ENCODE measurements around the gene SPESP1.

DNA sequence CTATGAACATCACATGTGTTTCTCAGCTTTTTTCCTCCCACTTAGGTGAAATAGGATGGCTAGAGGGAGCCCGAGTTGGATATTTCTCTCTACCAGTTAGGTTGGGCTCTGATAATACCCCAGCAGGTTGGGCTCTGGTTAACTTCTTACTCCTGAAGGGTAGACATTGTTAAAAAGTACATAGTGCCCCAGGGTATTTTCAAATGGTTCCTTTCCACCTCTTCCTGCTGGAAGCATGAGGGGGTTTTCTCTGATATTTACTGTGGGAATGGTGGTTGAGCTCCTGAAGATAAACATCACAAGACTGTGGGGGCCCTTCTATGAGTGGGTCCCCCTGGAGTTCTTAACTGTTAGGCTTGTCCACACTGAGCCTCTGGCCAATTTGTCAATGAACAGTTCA is 36.1 kb upstream of the SPESP1 start:
- TF ChIP-seq, protein P1, sequence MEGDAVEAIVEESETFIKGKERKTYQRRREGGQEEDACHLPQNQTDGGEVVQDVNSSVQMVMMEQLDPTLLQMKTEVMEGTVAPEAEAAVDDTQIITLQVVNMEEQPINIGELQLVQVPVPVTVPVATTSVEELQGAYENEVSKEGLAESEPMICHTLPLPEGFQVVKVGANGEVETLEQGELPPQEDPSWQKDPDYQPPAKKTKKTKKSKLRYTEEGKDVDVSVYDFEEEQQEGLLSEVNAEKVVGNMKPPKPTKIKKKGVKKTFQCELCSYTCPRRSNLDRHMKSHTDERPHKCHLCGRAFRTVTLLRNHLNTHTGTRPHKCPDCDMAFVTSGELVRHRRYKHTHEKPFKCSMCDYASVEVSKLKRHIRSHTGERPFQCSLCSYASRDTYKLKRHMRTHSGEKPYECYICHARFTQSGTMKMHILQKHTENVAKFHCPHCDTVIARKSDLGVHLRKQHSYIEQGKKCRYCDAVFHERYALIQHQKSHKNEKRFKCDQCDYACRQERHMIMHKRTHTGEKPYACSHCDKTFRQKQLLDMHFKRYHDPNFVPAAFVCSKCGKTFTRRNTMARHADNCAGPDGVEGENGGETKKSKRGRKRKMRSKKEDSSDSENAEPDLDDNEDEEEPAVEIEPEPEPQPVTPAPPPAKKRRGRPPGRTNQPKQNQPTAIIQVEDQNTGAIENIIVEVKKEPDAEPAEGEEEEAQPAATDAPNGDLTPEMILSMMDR (IDR thresholded peaks at IDR 0.05), result no peak
- TF ChIP-seq MAFK (IDR thresholded peaks at IDR 0.05; ENCODE audit: partially characterized antibody) (no peak), SMC3 (IDR thresholded peaks at IDR 0.05) (no peak), MAZ (IDR thresholded peaks at IDR 0.05; ENCODE audit: borderline replicate concordance, low read depth, low read length) (no peak), RFX5 (IDR thresholded peaks at IDR 0.05) (no peak), POLR2AphosphoS2 (conservative IDR thresholded peaks at IDR 0.05; ENCODE audit: low read length) (no peak)
- TF ChIP-seq, protein P2, sequence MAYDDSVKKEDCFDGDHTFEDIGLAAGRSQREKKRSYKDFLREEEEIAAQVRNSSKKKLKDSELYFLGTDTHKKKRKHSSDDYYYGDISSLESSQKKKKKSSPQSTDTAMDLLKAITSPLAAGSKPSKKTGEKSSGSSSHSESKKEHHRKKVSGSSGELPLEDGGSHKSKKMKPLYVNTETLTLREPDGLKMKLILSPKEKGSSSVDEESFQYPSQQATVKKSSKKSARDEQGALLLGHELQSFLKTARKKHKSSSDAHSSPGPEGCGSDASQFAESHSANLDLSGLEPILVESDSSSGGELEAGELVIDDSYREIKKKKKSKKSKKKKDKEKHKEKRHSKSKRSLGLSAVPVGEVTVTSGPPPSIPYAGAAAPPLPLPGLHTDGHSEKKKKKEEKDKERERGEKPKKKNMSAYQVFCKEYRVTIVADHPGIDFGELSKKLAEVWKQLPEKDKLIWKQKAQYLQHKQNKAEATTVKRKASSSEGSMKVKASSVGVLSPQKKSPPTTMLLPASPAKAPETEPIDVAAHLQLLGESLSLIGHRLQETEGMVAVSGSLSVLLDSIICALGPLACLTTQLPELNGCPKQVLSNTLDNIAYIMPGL (CRISPR knock-in tag; IDR thresholded peaks at IDR 0.05; ENCODE audit: borderline replicate concordance), result no peak
- TF ChIP-seq, protein P3, sequence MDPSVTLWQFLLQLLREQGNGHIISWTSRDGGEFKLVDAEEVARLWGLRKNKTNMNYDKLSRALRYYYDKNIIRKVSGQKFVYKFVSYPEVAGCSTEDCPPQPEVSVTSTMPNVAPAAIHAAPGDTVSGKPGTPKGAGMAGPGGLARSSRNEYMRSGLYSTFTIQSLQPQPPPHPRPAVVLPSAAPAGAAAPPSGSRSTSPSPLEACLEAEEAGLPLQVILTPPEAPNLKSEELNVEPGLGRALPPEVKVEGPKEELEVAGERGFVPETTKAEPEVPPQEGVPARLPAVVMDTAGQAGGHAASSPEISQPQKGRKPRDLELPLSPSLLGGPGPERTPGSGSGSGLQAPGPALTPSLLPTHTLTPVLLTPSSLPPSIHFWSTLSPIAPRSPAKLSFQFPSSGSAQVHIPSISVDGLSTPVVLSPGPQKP (IDR thresholded peaks at IDR 0.05; ENCODE audit: low read depth, low read length), result no peak

All from A549 (cell line).